Right lobe of liver (tissue), 4 donors: ENCODE measurements around the gene DGKZ.

Experiments used
- POLR2A ChIP-seq: fragments of 450-650 bp; IDR thresholded peaks from one replicate; pipeline ENCODE4 v1.6.1; 2017; ENCODE audit warnings: antibody characterized with exemption, mild to moderate bottlenecking
- TF ChIP-seq, protein P1 (sequence below), 4 donors: fragments of 200-600 bp in 3 of 4; fragments of 450-650 bp in 1 of 4; IDR thresholded peaks; one replicate each; pipeline versions ENCODE4 v1.5.1 to v1.8.0; 2016 to 2022; ENCODE audit warnings: antibody characterized with exemption in 4 of 4, mild to moderate bottlenecking in 2 of 4
- donor health status: DM: no; HTN: no; CAD: no.
- donor health status: DM: no; HTN: no; CAD: no.
- donor health status: DM: no; HTN: yes; CAD: no.

DNA sequence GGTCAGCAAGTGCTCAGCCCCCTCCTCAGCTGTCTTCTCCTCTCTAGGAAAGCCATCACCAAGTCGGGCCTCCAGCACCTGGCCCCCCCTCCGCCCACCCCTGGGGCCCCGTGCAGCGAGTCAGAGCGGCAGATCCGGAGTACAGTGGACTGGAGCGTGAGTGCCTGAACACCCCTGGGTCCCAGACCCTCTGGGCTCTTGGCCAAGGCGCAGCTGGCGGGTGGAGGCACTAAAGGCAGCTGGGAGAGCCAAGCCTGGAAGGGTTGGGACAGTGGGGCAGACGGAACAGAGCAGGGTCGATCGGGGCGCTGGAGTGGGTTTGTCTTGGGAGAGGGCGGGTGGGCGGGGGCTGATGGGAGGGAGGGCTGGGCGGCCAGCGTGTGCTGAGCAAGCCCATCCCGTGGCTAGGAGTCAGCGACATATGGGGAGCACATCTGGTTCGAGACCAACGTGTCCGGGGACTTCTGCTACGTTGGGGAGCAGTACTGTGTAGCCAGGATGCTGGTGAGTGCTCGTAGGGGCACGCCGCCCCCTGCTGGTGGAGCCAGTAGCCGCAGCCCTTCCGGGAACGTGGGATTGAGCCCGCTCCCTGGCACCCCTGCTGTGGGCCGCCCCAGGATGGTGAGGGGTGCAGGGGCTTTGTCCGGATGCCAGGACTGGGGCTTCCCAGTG lies 20.1 kb downstream of the DGKZ start:
- TF ChIP-seq, protein P1, sequence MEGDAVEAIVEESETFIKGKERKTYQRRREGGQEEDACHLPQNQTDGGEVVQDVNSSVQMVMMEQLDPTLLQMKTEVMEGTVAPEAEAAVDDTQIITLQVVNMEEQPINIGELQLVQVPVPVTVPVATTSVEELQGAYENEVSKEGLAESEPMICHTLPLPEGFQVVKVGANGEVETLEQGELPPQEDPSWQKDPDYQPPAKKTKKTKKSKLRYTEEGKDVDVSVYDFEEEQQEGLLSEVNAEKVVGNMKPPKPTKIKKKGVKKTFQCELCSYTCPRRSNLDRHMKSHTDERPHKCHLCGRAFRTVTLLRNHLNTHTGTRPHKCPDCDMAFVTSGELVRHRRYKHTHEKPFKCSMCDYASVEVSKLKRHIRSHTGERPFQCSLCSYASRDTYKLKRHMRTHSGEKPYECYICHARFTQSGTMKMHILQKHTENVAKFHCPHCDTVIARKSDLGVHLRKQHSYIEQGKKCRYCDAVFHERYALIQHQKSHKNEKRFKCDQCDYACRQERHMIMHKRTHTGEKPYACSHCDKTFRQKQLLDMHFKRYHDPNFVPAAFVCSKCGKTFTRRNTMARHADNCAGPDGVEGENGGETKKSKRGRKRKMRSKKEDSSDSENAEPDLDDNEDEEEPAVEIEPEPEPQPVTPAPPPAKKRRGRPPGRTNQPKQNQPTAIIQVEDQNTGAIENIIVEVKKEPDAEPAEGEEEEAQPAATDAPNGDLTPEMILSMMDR (IDR thresholded peaks at IDR 0.05) = peak; percentile 67 to 92 (median 86)
- TF ChIP-seq POLR2A = no peak
